Stimulated activated CD4-positive, alpha-beta T cell treated with anti-CD3 and anti-CD28 coated beads, TNF-alpha, amount 100 ng/mL, for 1 hour (primary cell): ENCODE measurements around the gene PARD3.

Experiments
- DNase-seq, 3 donors: peaks; one replicate each; pipeline ENCODE4 v3.0.0-alpha.2; 2020; ENCODE audit warnings: low read depth in 3 of 3, low spot score in 1 of 3

The PARD3 gene

GRCh38 chr10:34513636-34514035, 301.5 kb downstream of the PARD3 start:
- DNase-seq, result no peak

- no peak for DNase-seq
Measured at GRCh38 chr10:34507217-34507616, 307.9 kb downstream of the PARD3 start.

GRCh38 chr10:34506786-34507185, 308.3 kb downstream of the PARD3 start:
- no peak for DNase-seq

GRCh38 chr10:34505338-34505737, 309.8 kb downstream of the PARD3 start:
- DNase-seq, result no peak

- DNase-seq, result no peak
Measured at GRCh38 chr10:34504534-34504933, 310.6 kb downstream of the PARD3 start.

GRCh38 chr10:34503704-34504103, 311.4 kb downstream of the PARD3 start:
- no peak for DNase-seq

GRCh38 chr10:34499612-34500279, 315.4 kb downstream of the PARD3 start:
- DNase-seq, result no peak

GRCh38 chr10:34498821-34499220, 316.3 kb downstream of the PARD3 start:
- DNase-seq, result no peak

- no peak for DNase-seq
Measured at GRCh38 chr10:34495938-34496337, 319.2 kb downstream of the PARD3 start.

- no peak for DNase-seq
Measured at GRCh38 chr10:34494012-34494411, 321.1 kb downstream of the PARD3 start.

GRCh38 chr10:34492081-34492480, 323.0 kb downstream of the PARD3 start:
- DNase-seq, result no peak

- DNase-seq, result no peak
Measured at GRCh38 chr10:34491678-34492077, 323.4 kb downstream of the PARD3 start.

- DNase-seq, result no peak
Measured at GRCh38 chr10:34489973-34490745, 324.9 kb downstream of the PARD3 start.

- DNase-seq, result no peak
Measured at GRCh38 chr10:34489411-34489810, 325.7 kb downstream of the PARD3 start.

- DNase-seq, result no peak
Measured at GRCh38 chr10:34488476-34489130, 326.5 kb downstream of the PARD3 start.

- DNase-seq, result no peak
Measured at GRCh38 chr10:34486008-34486407, 329.1 kb downstream of the PARD3 start.

- DNase-seq, result no peak
Measured at GRCh38 chr10:34484164-34484563, 330.9 kb downstream of the PARD3 start.

- no peak for DNase-seq
Measured at GRCh38 chr10:34480345-34480744, 334.8 kb downstream of the PARD3 start.

GRCh38 chr10:34479520-34480179, 335.4 kb downstream of the PARD3 start:
- DNase-seq, result no peak

GRCh38 chr10:34477249-34477648, 337.8 kb downstream of the PARD3 start:
- DNase-seq, result no peak

- no peak for DNase-seq
Measured at GRCh38 chr10:34476608-34477007, 338.5 kb downstream of the PARD3 start.

- no peak for DNase-seq
Measured at GRCh38 chr10:34475786-34476185, 339.3 kb downstream of the PARD3 start.
